ENCODE data around the gene YDJC. TPM values are rescaled to one million over a fixed set of nuclear protein-coding genes. Genes with fewer than 3 reads are reported as not detected.

YDJC gene
- total and polyA plus RNA-seq, 2 experiments from 2014 or later = 53.3 to 83.7 TPM

DNA sequence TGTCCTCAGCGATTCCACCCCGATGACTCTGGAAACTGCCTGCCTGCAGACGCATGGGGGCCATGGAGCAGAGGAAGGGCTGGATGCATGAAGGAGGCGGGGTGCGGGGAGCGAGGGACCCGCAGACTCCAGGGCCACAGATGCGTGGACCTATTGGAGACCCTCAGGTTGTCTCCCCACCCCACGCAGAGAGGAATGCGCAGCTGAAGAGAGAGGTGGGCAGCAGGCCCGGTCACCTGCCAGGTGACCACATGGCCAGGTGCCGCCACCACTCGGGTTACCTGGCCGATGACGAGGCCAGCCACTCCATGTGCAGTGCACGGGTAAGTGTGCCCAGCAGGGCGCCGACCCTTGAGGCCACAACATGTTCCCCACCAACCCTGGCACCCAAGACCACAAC, 3.1 kb upstream of the YDJC start:
- H3F3A ChIP-seq (replicated peaks; ENCODE audit: low read depth) = no peaks in the 10 kb centered on the region; the same call in 1 of the 2 replicates
- H3K27me3 ChIP-seq (ENCODE audit: insufficient read depth) = no peaks in the 10 kb centered on the region
- peaks cover 4% of the 10 kb centered on the region; the same call in 1 of the 2 replicates for H3K36me3 ChIP-seq (ENCODE audit: insufficient read depth)
- H3K4me2 ChIP-seq = no peak overlapping the region
- peaks cover 10% of the 10 kb centered on the region; the same call in 2 of the 3 replicates for H3K9me3 Mint-ChIP-seq
- TF ChIP-seq, protein P1, sequence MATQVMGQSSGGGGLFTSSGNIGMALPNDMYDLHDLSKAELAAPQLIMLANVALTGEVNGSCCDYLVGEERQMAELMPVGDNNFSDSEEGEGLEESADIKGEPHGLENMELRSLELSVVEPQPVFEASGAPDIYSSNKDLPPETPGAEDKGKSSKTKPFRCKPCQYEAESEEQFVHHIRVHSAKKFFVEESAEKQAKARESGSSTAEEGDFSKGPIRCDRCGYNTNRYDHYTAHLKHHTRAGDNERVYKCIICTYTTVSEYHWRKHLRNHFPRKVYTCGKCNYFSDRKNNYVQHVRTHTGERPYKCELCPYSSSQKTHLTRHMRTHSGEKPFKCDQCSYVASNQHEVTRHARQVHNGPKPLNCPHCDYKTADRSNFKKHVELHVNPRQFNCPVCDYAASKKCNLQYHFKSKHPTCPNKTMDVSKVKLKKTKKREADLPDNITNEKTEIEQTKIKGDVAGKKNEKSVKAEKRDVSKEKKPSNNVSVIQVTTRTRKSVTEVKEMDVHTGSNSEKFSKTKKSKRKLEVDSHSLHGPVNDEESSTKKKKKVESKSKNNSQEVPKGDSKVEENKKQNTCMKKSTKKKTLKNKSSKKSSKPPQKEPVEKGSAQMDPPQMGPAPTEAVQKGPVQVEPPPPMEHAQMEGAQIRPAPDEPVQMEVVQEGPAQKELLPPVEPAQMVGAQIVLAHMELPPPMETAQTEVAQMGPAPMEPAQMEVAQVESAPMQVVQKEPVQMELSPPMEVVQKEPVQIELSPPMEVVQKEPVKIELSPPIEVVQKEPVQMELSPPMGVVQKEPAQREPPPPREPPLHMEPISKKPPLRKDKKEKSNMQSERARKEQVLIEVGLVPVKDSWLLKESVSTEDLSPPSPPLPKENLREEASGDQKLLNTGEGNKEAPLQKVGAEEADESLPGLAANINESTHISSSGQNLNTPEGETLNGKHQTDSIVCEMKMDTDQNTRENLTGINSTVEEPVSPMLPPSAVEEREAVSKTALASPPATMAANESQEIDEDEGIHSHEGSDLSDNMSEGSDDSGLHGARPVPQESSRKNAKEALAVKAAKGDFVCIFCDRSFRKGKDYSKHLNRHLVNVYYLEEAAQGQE (IDR thresholded peaks at IDR 0.05; ENCODE audit: unreplicated experiment) = no peak
- TF ChIP-seq JUNB (IDR thresholded peaks at IDR 0.05; ENCODE audit: unreplicated experiment) = no peak
- no peak overlapping the region for H3K4me3 Mint-ChIP-seq
- H4K20me1 ChIP-seq (replicated peaks; ENCODE audit: insufficient read depth) = peaks cover 3% of the 10 kb centered on the region; the same call in 1 of the 2 replicates
- H2AFZ ChIP-seq = no peak overlapping the region
- H3K9me2 ChIP-seq (ENCODE audit: insufficient read depth) = no peaks in the 10 kb centered on the region
- peaks cover 7% of the 10 kb centered on the region for H3K79me2 ChIP-seq (replicated peaks; ENCODE audit: insufficient read depth)
- no peaks in the 10 kb centered on the region for H3K4me1 ChIP-seq (ENCODE audit: insufficient read depth)
- DNase-seq (ENCODE audit: low spot score) = no peak
- peaks cover 5% of the 10 kb centered on the region for H3K4me1 Mint-ChIP-seq
- H3K4me3 ChIP-seq = no peak overlapping the region
- no peak for ATAC-seq
- peaks cover 22% of the 10 kb centered on the region for H3K27me3 Mint-ChIP-seq (ENCODE audit: insufficient read depth, low read depth, poor library complexity)
- H3K27ac Mint-ChIP-seq = no peak overlapping the region
- H3K27ac ChIP-seq (ENCODE audit: low read depth) = no peak overlapping the region
- peaks cover 5% of the 10 kb centered on the region for H3K36me3 Mint-ChIP-seq (ENCODE audit: low read depth)

DNA sequence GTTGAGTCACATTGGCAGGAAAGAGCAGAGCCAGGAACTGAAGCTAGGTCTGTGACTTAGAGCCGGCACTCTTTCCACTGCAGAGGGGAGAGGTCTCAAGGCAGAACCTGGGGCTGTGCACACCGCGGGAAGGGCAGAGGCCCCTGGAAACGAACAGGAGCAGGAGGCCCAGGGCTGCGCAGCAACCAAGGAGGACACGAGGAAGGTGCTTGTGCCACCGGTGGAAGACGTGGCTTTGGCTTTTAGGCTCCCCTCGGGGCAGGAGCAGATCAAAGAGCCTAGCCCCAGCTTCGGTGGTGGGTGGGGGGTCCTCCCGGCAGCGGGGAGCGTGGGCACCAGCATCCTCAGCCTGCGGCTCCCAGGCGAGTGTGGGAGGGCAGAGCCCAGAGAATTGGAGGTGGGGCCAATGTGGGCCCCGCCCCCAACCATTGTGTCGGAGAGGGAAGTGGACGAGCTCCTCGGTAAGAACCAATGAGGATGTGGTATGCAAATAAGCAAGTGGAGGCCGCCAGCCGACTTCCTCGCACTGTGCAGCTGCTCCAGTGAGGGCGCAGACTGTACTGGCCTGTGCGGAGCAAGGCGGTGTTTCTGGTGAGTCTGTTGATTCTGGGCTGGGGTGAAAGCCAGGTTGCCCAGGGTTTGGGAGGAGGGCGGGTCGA, 2.5 kb upstream of the YDJC start, which contains the start of gene CCDC116:
CCDC116 (plus strand) TSS at position 524 of the 659 bp plus-strand sequence. CDS start 422 bp downstream, outside the sequence.
- ATAC-seq (peak; percentile 11), DNase-seq (ENCODE audit: low spot score) (peak; percentile 84)
- peaks cover 10% of the 10 kb centered on the region; the same call in 2 of the 3 replicates for H3K9me3 Mint-ChIP-seq
- peaks cover 25% of the 10 kb centered on the region for H3K27me3 Mint-ChIP-seq (ENCODE audit: insufficient read depth, low read depth, poor library complexity)
- peaks cover 3% of the 10 kb centered on the region; the same call in 1 of the 2 replicates for H3K4me1 ChIP-seq (ENCODE audit: insufficient read depth)
- H3K4me2 ChIP-seq = no peak within 1 kb of the TSS
- H3K27ac ChIP-seq (ENCODE audit: low read depth) = no peak within 1 kb of the TSS
- H3K79me2 ChIP-seq (replicated peaks; ENCODE audit: insufficient read depth) = peaks cover 11% of the 10 kb centered on the region
- H3K4me3 Mint-ChIP-seq = no peak within 1 kb of the TSS
- H3K27me3 ChIP-seq (ENCODE audit: insufficient read depth) = no peaks in the 10 kb centered on the region
- H3F3A ChIP-seq (replicated peaks; ENCODE audit: low read depth) = no peaks in the 10 kb centered on the region; the same call in 1 of the 2 replicates
- H3K4me1 Mint-ChIP-seq = peaks cover 7% of the 10 kb centered on the region
- H3K36me3 ChIP-seq (ENCODE audit: insufficient read depth) = peaks cover 8% of the 10 kb centered on the region
- no peak within 1 kb of the TSS for H2AFZ ChIP-seq
- peaks cover 7% of the 10 kb centered on the region for H4K20me1 ChIP-seq (replicated peaks; ENCODE audit: insufficient read depth)
- H3K36me3 Mint-ChIP-seq (ENCODE audit: low read depth) = peaks cover 11% of the 10 kb centered on the region
- no peaks in the 10 kb centered on the region for H3K9me2 ChIP-seq (ENCODE audit: insufficient read depth)
- H3K27ac Mint-ChIP-seq = no peak within 1 kb of the TSS
- H3K4me3 ChIP-seq = no peak within 1 kb of the TSS
- TF ChIP-seq EZH2phosphoT487 (IDR thresholded peaks at IDR 0.05; ENCODE audit: unreplicated experiment) (no peak), POLR2AphosphoS5 (IDR thresholded peaks at IDR 0.05; ENCODE audit: low read depth) (no peak), EZH2 (IDR thresholded peaks at IDR 0.05; ENCODE audit: low read depth, unreplicated experiment) (no peak), ZNF114 (CRISPR knock-in tag; IDR thresholded peaks at IDR 0.05) (no peak), CREB1 (CRISPR knock-in tag; IDR thresholded peaks at IDR 0.05; ENCODE audit: low read depth) (no peak), ETS1 (IDR thresholded peaks at IDR 0.05) (no peak), NANOG (IDR thresholded peaks at IDR 0.05; ENCODE audit: borderline replicate concordance) (no peak), ZNF331 (CRISPR knock-in tag; IDR thresholded peaks at IDR 0.05; ENCODE audit: low read depth) (no peak)
- TF ChIP-seq, protein P1 (IDR thresholded peaks at IDR 0.05; ENCODE audit: unreplicated experiment) = no peak
